ENCODE results near the gene TFAP2E. TPM values are rescaled to one million over a fixed set of nuclear protein-coding genes. Genes with fewer than 3 reads are reported as not detected.
A peak's percentile ranks its signal among the peaks of the same experiment; 100 is the strongest.

The TFAP2E gene
- polyA plus RNA-seq, 12 donors, result 0.31 to 2.3 (median 0.57) TPM; not detected in 2

GRCh38 chr1:35641233-35641866 lies 68.2 kb downstream of the TFAP2E start, which contains the start of gene PSMB2:
TSS of gene PSMB2 (minus strand) at chr1:35641526. CDS start at chr1:35641432, 94 bp downstream.
- peak; percentile 98 for DNase-seq

- no peak for DNase-seq
These were observed 69.4 kb downstream of the TFAP2E start for GRCh38 chr1:35642471-35642955.

GRCh38 chr1:35644204-35644603 lies 71.1 kb downstream of the TFAP2E start:
- DNase-seq, result no peak

Other genes with a start within 250 kb of the TFAP2E start
- 100 to 1,000 TPM in 1 of 12 donors, 10 to 100 TPM in 11; 29.4 to 175 (median 41.0) TPM for gene KIAA0319L, start 15.9 kb upstream of the TFAP2E start, polyA plus RNA-seq (ENCODE audit: insufficient read length in 12 of 12)
- 10 to 100 TPM in 10 of 12 donors, 1 to 10 TPM in 1, not detected in 1; 5.6 to 18.0 (median 13.9) TPM for gene NCDN, start 15.5 kb upstream of the TFAP2E start, polyA plus RNA-seq (ENCODE audit: insufficient read length in 12 of 12)
- 10 to 100 TPM in 11 of 12 donors, not detected in 1; 34.6 to 72.2 (median 64.1) TPM for gene PSMB2, start 68.2 kb downstream of the TFAP2E start, polyA plus RNA-seq (ENCODE audit: insufficient read length in 12 of 12)
- 10 to 100 TPM in 6 of 12 donors, 1 to 10 TPM in 5, not detected in 1; 6.4 to 14.0 (median 10.6) TPM for gene C1orf216, start 145.6 kb downstream of the TFAP2E start, polyA plus RNA-seq (ENCODE audit: insufficient read length in 12 of 12)
- 10 to 100 TPM in 1 of 12 donors, 1 to 10 TPM in 10, not detected in 1; 2.6 to 10.4 (median 7.3) TPM for gene CLSPN, start 196.7 kb downstream of the TFAP2E start, polyA plus RNA-seq (ENCODE audit: insufficient read length in 12 of 12)
- 10 to 100 TPM in 10 of 12 donors, 1 to 10 TPM in 1, not detected in 1; 9.4 to 30.5 (median 14.8) TPM for gene AGO4, start 234.7 kb downstream of the TFAP2E start, polyA plus RNA-seq (ENCODE audit: insufficient read length in 12 of 12)